Left colon (tissue), 2 donors: Measurements from ENCODE around the gene RPL37A. TPM values are rescaled to one million over a fixed set of nuclear protein-coding genes. Genes with fewer than 3 reads are reported as not detected.
A peak's percentile ranks its signal among the peaks of the same experiment; 100 is the strongest.

Source experiments
- ATAC-seq: fragments of 200-7000 bp; cut with Tn5 transposase; one replicate; pipeline ENCODE4 v1.9.1; 2020; ENCODE audit warnings: mild to moderate bottlenecking, moderate library complexity
- DNase-seq, 2 donors: peaks; one replicate each; pipeline ENCODE4 v3.0.0-alpha.2; 2020
- intact Hi-C, 2 donors: fragments of 100-400 bp; cut with DNase I in 1 of 2; cut with micrococcal nuclease in 1 of 2; formaldehyde crosslinking; loops; one replicate each; pipeline versions ENCODE4 v1.11.2 to v1.14.0; 2022; cut with DNase I, micrococcal nuclease
- long read RNA-seq: library from polyadenylated mRNA; unstranded; transcript quantifications from one replicate; pipeline ENCODE4 v2.0.0, GENCODE V29; 2021
- total RNA-seq, 2 donors: library from RNA; stranded (reverse); fragmentation: NEBNext Ultra II Directional; extraction: Animal tissue kit (Norgen Biotek cat#: 25700); gene quantifications; one replicate each; pipeline ENCODE4 v1.2.1, GENCODE V29; 2021
- donor health status: DM: no; HTN: no; CAD: no.
- donor health status: DM: yes; HTN: yes; CAD: no.

Gene RPL37A
- 1,000 to 10,000 TPM; 1,768 to 1,865 TPM for total RNA-seq
- long read RNA-seq, transcript RPL37A-210 (4 exons, 3,647 nt), result major isoform, 110 of 128 reads
- long read RNA-seq, transcript RPL37A-201 (3 exons, 742 nt), result minor isoform, 15 of 128 reads
- long read RNA-seq, partial matches to known transcripts, result 0 of 128 reads
- long read RNA-seq, other reads (novel, unspliced or antisense), result 1 of 128 reads

DNA sequence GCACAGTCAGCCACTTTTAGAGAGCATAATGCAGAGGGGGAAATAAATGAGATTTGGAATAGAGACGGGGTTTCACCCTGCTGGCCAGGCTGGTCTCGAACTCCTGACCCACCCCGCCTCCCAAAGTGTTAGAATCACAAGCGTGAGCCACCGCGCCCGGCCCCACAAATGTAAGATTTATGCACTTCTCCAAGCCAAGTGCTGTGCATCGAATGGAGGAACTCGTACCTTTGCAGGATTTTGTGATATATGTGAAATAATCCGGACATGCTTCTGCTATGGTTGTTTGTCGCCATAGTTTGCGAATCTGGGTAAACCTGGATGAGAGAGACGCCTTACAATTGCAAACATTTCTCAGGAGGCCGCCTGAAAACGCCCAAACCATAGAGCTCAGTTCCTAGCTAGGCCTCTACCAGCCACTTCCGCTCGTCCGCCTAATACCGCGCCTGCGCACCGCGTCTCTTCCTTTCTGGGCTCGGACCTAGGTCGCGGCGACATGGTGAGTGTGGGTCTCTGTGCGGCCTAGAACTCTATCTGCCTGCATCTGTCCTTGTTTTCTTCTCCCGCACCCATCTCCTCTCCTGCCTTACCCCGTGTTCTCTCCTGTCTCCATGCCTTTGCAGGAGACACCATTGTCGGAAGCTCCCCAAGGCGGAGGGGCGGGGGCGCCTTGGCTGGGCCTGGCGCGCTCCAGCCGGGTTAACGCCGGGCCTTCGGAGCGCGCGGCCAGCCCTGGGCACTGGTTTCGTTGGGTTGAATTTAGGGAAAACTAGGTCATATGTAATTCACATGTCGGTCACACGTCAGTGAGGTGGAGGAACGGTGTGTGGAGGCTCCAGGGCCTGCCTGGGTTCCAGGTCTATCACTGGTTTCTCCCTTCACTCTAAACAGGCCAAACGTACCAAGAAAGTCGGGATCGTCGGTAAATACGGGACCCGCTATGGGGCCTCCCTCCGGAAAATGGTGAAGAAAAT, at the start of gene RPL37A:
Gene RPL37A, plus strand, starts transcription at position 466 of the 974 bp plus-strand sequence. Its CDS starts 31 bp downstream, at position 497.
- intact Hi-C loops, result no loop called here
- DNase-seq, result peak; percentile 95
- ATAC-seq, result peak; percentile 91

DNA sequence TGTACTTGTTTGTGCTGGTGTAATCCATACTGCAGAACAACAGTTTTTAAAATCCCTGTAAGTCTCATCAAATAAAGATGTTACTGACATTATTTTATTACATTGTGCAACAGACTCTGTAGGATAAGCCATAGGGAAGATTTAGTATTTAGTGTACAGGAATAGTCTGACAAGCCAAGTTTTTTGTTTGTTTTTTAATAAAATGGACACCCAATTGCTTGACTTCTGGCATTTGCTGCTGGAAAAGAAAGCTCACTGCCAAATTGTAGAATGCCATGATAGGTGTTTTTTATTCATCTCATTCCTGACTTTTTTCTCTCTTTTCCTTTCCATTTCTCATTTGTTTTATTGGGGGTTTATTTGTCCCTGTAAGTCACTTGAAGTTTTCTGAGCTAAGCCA, 48.3 kb upstream of the RPL37A start:
- intact Hi-C loops, result no loop called here

DNA sequence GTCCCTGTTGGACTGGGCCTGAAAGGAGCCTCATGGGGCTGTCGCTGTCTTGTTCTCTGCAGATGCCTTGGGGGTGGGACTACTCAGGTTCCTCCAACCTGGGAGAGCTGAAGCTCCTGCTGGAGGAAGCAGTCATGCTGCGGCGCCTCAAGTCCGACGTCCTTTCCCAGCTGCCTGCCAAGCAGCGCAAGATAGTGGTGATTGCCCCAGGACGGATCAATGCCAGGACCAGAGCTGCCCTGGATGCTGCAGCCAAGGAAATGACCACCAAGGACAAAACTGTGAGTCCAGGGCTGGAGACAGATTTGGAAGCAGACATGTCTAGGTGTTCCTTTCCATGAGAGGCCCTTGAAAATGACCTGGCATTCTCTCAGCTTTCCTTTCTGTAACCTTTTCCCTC, 47.9 kb upstream of the RPL37A start:
- intact Hi-C loops, result no loop called here
- no peak for ATAC-seq
- DNase-seq, result no peak

More for the DNA sequence above, 48.3 kb upstream of the RPL37A start:
- DNase-seq (no peak), ATAC-seq (no peak)

DNA sequence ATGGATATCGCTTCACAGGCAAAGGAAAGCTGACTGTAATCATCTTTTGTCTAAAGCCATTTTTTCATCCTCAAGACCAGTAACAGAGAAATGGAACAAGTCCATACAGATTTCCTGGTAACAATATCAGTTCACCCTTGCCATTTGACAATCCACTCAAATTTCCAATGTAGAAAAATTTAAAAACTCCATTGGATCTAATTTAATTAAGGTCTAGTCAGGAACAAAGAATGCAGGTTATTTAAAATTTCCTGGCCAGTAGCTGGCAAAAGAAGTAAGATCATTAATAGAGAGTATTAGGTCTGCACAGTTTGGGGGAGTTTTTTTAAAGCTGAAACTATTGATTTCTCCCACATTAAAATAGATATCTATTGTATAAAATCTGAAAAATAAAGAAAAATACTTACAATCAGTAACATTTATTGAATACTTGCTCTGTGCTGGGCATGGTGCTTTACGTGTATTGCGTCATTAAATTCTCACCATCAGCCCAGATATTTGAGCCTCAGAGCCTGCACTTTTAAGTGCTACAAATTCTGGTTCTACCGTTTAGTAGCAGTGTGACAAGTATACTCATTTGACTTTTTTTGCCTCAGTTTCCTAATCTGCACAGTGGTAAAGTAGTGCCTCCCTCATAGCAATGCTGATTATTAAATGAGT, 44.6 kb upstream of the RPL37A start:
- DNase-seq, result no peak
- intact Hi-C loops, result no loop called here
- ATAC-seq, result no peak

DNA sequence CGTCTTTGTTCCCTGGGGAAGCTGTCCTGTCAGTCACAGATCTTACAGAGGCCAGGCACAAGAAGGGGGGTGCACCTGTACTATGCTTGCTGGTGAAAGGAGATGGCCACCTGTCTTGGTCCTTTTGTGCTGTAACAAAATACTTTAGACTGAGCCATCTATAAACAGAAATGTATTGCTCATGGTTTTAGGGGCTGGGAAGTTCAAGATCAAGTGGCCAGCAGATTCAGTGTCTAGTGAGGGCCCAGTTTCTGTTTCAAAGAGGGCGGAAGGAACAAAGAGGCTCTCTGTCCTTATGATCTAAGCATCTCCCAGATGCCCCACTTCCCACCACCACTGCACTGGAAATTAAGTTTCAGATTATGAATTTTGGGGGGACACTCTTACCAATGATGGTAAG, 35.5 kb upstream of the RPL37A start:
- intact Hi-C loops, result no loop called here
- DNase-seq (no peak), ATAC-seq (no peak)

DNA sequence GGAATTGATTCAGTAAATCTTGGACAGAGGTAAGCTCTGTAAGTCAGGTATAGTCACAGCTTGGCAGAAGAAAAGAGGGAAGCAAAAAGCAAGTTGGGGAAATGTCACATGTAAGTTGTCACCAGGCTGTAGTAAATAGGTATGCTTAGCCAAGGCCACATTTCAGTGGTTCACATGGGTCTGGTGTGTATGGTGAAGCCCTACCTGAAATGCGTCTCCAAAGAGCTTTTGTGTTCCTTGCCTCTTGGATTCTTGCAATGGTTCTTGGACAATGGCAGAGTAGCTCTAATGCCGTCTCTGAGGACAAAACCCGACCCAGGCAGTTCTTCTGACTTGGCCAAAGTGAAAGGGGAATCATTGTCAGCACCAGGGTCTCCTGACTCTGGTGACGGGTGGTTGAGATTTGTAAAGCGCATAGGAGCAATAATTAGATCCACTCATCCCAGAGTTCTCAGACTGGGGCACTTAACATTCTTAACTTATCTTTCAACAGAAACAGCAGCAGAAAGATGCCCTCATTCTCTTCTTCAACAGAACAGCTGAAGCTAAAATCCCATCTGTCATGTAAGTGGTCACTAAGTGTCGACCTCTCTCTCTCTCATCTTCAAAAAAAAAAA, 34.4 kb upstream of the RPL37A start:
- no peak for DNase-seq
- ATAC-seq, result no peak
- intact Hi-C loops, result no loop called here

DNA sequence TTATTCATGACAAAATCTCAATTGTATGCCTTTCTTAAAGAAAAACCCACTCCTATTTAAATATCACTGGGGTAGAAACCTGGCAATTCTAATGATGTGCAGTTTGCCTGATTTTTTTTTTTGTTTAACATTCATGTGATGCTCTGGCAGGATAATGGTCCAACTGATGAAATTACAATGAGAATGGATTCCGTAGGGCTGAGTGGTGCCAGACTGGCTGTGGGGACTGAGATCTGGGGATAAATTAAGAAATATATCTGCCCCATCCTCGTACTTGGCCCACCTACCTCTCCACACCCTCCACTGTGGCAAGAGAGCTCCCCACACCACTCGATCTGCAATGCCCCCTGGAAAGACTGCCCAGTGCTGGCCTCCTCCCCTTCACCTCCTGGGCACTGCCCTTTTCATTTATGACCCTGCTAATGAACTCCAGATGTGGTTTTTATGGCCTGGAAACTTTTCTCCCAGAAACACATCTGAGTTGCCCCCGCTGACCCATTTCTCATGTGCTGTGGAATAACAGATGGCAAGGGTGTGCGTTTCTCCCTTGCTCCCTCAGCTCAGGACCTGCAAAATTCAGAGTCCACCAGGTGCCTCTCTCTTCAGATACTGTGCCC, 33.0 kb upstream of the RPL37A start:
- intact Hi-C loops, result no loop called here
- no peak for ATAC-seq
- no peak for DNase-seq

DNA sequence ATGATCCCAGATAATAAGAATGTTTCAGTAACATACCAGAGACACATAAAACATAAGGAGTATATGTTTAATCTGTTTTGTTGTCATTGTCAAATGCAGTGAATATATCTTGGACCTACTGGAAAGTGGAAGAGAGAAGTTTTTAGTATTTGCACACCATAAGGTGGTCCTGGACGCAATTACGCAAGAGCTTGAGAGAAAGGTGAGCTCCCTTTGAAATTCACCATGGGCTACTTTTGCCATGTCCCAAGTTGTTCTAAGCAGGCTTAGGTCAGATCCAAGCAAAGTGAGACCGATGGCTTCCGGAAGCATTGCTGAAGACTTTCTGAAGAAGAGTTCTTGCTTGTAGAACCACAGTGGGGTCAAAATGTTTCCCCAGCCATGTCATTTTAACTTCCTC, 30.8 kb upstream of the RPL37A start:
- DNase-seq, result no peak
- intact Hi-C loops, result no loop called here
- ATAC-seq, result no peak

DNA sequence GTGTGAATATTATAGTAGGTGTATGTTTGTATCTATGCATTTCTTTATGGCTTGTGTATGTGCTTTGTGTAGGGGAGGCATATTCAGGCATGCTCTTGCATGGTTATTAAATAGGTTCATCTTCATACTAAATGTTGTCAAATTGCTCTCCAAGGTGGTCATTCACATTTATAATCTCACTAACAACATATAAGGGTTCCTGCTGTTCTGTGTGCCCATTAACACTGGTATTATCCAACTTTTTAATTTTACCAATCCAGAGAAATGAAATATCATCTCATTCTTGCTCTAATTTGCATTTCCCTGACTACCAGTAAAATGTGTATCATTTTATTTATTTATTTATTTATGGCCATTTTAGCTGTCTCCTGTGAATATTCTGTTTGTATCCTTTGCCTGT, 29.0 kb upstream of the RPL37A start:
- ATAC-seq (no peak), DNase-seq (no peak)
- intact Hi-C loops, result no loop called here

DNA sequence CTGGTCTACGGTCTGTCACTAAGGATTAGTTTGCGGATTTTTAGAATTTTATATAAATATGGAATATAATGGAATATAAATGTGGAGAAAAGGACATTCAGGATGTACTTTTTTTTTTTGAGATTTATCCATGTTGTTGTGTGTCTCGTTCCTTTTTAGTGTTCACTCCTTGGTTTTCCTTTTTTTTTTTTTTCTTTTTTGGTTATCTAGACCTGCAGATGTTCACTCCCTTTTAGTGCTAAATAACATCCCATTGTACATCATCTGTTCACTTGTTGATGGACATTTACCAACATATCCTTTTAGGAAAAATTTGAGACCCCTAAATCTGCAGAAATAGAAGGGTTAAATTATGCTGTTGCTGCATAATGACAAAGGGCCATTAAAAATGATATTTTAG, 25.5 kb upstream of the RPL37A start:
- DNase-seq (no peak), ATAC-seq (no peak)
- intact Hi-C loops, result no loop called here

DNA sequence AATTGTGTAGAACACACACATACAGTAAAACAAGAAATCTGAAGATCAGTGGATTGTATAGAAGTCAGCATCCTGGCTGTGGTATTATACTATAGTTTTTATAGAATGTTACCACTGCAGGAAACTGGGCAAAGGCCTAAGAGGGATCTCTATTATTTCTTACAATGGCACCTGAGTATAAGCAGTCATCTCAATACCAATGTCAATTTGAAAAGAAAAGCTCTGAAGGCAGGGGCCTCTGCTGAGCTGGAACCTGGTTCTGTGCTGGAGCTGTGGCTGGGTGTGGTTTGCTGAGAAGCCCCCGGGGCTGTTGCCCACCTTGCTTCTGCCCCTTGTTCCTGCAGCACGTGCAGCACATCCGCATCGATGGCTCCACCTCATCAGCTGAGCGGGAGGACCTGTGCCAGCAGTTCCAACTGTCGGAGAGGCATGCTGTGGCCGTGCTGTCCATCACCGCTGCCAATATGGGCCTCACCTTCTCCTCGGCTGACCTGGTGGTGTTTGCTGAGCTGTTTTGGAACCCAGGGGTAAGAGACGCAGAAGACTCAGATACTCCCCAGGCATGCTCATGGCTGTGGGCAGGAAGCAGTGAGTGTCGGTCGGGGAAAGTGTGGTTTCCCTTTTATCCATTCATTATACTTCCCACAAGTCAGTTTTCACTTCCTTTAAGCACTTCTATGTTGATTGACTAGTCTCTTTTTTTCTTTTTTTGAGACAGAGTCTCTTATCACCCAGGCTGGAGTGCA, 23.5 kb upstream of the RPL37A start:
- ATAC-seq (no peak), DNase-seq (no peak)
- intact Hi-C loops, result no loop called here

DNA sequence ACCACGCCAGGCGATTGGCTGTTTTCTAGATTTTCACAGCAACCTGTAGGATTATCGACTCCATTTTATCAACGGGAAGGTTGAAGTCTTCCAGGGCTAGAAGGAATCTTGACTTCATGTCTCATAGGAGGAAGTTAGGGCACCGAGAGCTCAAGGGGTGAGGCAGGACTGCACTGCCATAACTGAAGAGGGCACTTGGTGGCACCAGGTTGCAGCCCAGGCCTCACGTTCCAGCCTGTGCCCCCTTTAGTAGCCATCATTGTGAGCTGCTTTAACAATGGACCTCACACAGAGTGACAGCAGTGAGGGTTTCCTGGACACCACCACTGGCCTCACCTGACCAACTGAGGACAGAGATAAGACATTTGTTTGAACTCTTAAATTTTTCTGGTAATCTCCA, 22.9 kb upstream of the RPL37A start:
- DNase-seq (no peak), ATAC-seq (no peak)
- intact Hi-C loops, result no loop called here

DNA sequence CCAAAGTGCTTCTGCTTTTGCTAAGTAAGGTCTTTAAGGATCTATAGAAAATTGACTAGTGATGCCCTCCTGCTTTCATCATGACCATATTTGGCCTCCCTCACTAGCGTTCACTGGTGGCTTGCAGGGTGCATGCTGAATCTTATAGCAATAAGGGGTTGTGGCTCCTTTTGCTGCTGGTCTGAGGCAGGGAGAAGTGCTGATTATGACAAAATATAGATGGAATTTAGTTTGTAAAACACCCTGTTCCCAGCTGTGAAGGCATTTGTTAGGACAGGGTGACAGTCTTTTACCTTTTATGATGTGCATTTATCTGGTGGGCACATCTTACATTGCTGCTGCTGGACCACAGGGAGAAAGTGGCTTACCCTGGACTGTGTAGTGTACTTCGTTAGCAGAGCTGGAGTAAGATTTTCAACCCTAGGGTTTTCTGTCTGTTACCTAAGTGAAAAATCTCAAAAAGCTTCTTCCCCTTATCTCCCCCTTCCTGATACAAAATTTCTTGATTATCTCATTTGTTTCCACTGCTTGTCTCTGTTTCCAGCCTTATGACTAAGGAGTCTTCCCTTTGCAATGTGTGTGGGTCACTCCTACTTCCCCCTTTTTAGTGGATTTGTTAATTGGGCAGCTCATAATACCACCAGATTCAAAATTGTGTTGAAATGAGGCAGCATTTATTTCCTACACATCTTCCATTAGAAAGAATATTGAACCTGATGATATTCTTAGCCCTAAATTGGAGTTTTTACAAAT, 21.2 kb upstream of the RPL37A start:
- no peak for ATAC-seq
- intact Hi-C loops, result no loop called here
- DNase-seq, result no peak

DNA sequence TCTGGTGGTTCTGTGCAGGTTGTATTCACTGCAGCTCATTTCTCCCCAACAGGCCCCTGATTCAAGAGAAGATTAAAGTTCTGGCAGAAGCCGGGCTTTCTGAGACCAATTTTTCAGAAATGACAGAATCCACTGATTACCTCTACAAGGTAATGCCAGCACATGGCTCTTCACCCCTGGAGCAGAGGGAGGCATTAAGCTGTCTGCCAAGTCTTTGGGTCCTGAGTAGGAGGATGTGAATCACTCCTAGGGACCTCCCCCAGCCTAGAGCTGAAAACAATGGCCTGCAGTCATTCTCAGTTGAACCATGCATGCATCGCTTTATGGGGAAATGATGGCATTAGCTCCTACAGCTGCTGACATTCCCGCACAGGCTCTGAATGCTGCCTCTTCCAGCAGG, 20.5 kb upstream of the RPL37A start:
- no peak for DNase-seq
- intact Hi-C loops, result no loop called here
- ATAC-seq, result no peak

DNA sequence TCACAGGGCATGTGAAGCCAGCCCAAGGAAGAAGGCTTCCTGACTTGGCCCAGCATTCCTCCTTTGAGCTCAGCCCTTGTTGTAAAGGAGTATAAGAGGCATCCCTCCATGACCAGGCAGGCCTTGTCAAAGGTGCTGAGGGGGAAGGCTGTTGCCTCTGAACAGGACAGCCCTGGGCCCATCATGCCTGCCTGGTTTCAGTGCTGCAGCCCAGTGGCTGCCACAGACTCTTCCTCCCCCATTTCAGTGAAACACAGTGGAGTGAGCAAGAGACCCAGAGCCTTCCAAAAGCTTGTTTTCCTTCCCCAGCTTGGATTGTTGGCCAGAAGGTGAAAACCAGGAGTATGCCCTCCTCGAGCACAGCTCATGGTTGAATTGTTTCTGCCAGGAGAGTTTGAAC, 19.9 kb upstream of the RPL37A start:
- DNase-seq (no peak), ATAC-seq (no peak)
- intact Hi-C loops, result no loop called here

DNA sequence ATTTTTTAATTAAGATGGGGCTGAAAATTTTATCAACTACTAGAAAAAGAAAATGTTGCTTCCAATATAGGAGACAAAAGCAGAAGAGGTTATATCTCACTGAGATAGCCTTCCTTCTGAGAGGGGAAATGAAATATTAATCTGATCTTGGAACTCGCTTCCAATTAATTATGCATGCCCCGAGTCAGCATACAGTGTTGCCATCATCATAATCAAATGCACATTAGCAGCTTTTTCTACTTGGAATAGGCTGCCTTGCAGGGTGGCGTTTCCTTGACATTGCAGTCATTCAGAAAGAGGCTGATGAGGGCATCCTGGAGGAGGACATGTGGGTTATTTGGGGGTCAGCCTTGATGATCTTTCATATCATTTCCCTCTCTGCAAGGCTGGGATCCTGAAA, 18.4 kb upstream of the RPL37A start:
- intact Hi-C loops, result no loop called here
- ATAC-seq (no peak), DNase-seq (no peak)

DNA sequence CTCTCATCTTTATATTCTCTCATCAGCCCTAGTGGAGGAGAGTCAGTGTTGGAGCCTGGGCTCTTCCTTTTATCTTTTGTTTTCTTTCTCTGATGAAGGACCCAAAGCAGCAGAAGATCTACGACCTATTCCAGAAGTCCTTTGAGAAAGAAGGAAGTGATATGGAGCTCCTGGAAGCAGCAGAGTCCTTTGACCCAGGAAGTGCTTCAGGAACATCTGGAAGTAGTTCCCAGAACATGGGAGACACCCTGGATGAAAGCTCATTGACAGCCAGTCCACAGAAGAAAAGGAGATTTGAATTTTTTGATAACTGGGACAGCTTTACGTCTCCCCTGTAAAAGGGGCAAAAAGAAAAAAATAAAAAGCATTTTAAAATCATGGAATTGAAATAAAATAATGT, 16.0 kb upstream of the RPL37A start:
- ATAC-seq, result no peak
- no peak for DNase-seq
- intact Hi-C loops, result no loop called here

DNA sequence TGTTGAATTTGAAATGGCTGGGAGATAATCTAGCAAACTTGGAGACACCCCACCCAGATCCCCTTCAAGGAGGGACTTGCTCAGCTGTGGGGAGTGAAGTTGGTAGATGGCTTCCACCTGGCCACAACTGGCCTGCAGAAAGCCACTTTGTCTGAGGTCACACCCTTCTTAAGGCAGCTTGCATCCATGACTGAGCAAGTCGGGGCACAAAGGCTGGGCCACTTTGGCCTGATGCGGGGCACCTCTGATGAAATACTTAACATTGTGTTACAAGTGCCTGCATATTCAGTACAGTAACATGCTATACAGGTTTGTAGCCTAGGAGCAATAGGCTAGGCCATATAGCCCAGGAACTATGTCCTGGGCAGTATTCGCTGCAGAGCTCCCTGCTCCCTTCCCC, 13.4 kb upstream of the RPL37A start:
- ATAC-seq (no peak), DNase-seq (no peak)

More for the DNA sequence above, 13.4 kb upstream of the RPL37A start:
- intact Hi-C loops, result no loop called here
